Lung (tissue), 12 donors: ENCODE results near the gene CYSTM1. TPM values are rescaled to one million over a fixed set of nuclear protein-coding genes. Genes with fewer than 3 reads are reported as not detected.

Experiments used
- ATAC-seq: fragments of 200-7000 bp; cut with Tn5 transposase; one replicate; pipeline ENCODE4 v1.9.1; 2020; ENCODE audit warnings: moderate number of reproducible peaks; ENCODE audit not compliant: insufficient read depth, low FRiP score
- DNase-seq, 3 donors: peaks; one replicate each; pipeline ENCODE4 v3.0.0-alpha.2; 2013 to 2017
- H3K27ac ChIP-seq, 2 donors: one replicate each; pipeline ENCODE4 v1.5.1; 2013; ENCODE audit warnings: mild to moderate bottlenecking in 2 of 2, moderate library complexity in 2 of 2, control low read depth in 1 of 2, inconsistent platforms in 1 of 2, low read depth in 1 of 2, low read length in 1 of 2
- H3K27me3 ChIP-seq, 3 donors: one replicate each; pipeline ENCODE4 v1.5.1; 2013; ENCODE audit warnings: low read length in 2 of 3; ENCODE audit not compliant: control insufficient read depth in 3 of 3, insufficient read depth in 3 of 3
- H3K36me3 ChIP-seq, 4 donors: one replicate each; pipeline ENCODE4 v1.5.1; 2013; ENCODE audit warnings: low read length in 4 of 4, mild to moderate bottlenecking in 1 of 4, moderate library complexity in 1 of 4; ENCODE audit not compliant: control insufficient read depth in 4 of 4, insufficient read depth in 4 of 4
- H3K4me1 ChIP-seq, 5 donors: one replicate each; pipeline ENCODE4 v1.5.1; 2013; ENCODE audit warnings: low read length in 5 of 5, mild to moderate bottlenecking in 2 of 5, moderate library complexity in 1 of 5; ENCODE audit not compliant: control insufficient read depth in 5 of 5, insufficient read depth in 5 of 5
- H3K4me3 ChIP-seq: one replicate; pipeline ENCODE4 v1.5.1; 2013; ENCODE audit warnings: mild to moderate bottlenecking, control low read depth, moderate library complexity
- H3K9ac ChIP-seq, 2 donors: one replicate each; pipeline ENCODE4 v1.5.1; 2013; ENCODE audit warnings: low read length in 2 of 2, control low read depth in 1 of 2; ENCODE audit not compliant: insufficient read depth in 1 of 2
- H3K9me3 ChIP-seq, 4 donors: one replicate each; pipeline ENCODE4 v1.5.1; 2013; ENCODE audit warnings: low read length in 3 of 4, mild to moderate bottlenecking in 1 of 4, moderate library complexity in 1 of 4; ENCODE audit not compliant: control insufficient read depth in 4 of 4, insufficient read depth in 3 of 4
- CTCF ChIP-seq: IDR thresholded peaks from 2 replicates; pipeline ENCODE4 v1.5.1; 2012; ENCODE audit warnings: mild to moderate bottlenecking; ENCODE audit errors: control extremely low read depth, extremely low read depth
- WGBS, 2 donors: extraction: QIAGEN DNeasy Blood & Tissue Kit; methylation state at CpG; one replicate each; pipeline ENCODE4 v1.1.7; 2013; 5-methylcytosine and 5-hydroxymethylcytosine counted together
- polyA plus RNA-seq, 2 donors: library from polyadenylated mRNA; stranded (reverse); fragments of 200-250 nt; gene quantifications; one replicate each; pipeline ENCODE4 v1.2.1, GENCODE V29; 2013
- total RNA-seq, 2 donors: library from RNA; depleted of rRNA in 1 of 2; stranded (reverse); fragments of >200 nt in 1 of 2; gene quantifications; one replicate each; pipeline ENCODE4 v1.2.1, GENCODE V29; 2014 to 2021
- donor health status: control.
- donor health status: control.
- donor health status: Bipolar disorder and iron deficiency.
- donor health status: healthy.
- donor health status: DM: yes; HTN: yes; CAD: no.

Gene CYSTM1
- total and polyA plus RNA-seq, 4 donors, result 37.1 to 274 (median 107) TPM

- no peak overlapping the region for H3K4me3 ChIP-seq
- peak overlapping the region; percentile 20 to 93 for H3K27ac ChIP-seq
These were observed 45.7 kb downstream of the CYSTM1 start for GRCh38 chr5:140220698-140221064.

GRCh38 chr5:140221697-140222223 lies 46.8 kb downstream of the CYSTM1 start:
- H3K9ac ChIP-seq, result no peak overlapping the region
- H3K4me3 ChIP-seq, result no peak overlapping the region
- H3K27me3 ChIP-seq, result no peaks in the 10 kb centered on the region
- WGBS, 2 donors, result 78 to 84% methylated on average over 5 of the region's 5 CpGs
- H3K27ac ChIP-seq, result peak overlapping the region; percentile 35 to 93
- ATAC-seq, result no peak
- no peaks in the 10 kb centered on the region for H3K9me3 ChIP-seq
- no peak for DNase-seq
- peaks cover 0 to 45% (median 6%) of the 10 kb centered on the region in 5 donors for H3K4me1 ChIP-seq
- no peaks in the 10 kb centered on the region for H3K36me3 ChIP-seq
- no peak for TF ChIP-seq CTCF

More at GRCh38 chr5:140220698-140221064, 45.7 kb downstream of the CYSTM1 start:
- no peak for ATAC-seq
- no peaks in the 10 kb centered on the region for H3K9me3 ChIP-seq
- 78 to 81% methylated on average over 1 of the region's 1 CpG for WGBS, 2 donors
- no peaks in the 10 kb centered on the region for H3K27me3 ChIP-seq
- no peak for DNase-seq
- no peaks in the 10 kb centered on the region for H3K36me3 ChIP-seq
- H3K9ac ChIP-seq, result no peak overlapping the region
- no peak for TF ChIP-seq CTCF
- H3K4me1 ChIP-seq, result peaks cover 0 to 52% (median 6%) of the 10 kb centered on the region in 5 donors

GRCh38 chr5:140222416-140222815 lies 47.4 kb downstream of the CYSTM1 start:
- DNase-seq, result no peak
- no peak for TF ChIP-seq CTCF
- ATAC-seq, result no peak
- no peak overlapping the region for H3K4me3 ChIP-seq
- peaks cover 0 to 45% (median 0%) of the 10 kb centered on the region in 5 donors for H3K4me1 ChIP-seq
- H3K27me3 ChIP-seq, result no peaks in the 10 kb centered on the region
- H3K27ac ChIP-seq, result peak overlapping the region; percentile 18 to 93
- H3K9ac ChIP-seq, result no peak overlapping the region
- WGBS, 2 donors, result 71 to 94% methylated on average over 1 of the region's 1 CpG
- no peaks in the 10 kb centered on the region for H3K36me3 ChIP-seq
- no peaks in the 10 kb centered on the region for H3K9me3 ChIP-seq

- ATAC-seq, result no peak
- no peak overlapping the region for H3K9ac ChIP-seq
- H3K9me3 ChIP-seq, result no peaks in the 10 kb centered on the region
- no peak for TF ChIP-seq CTCF
- no peaks in the 10 kb centered on the region for H3K27me3 ChIP-seq
- peaks cover 0 to 41% (median 0%) of the 10 kb centered on the region in 5 donors for H3K4me1 ChIP-seq
- no peak overlapping the region for H3K4me3 ChIP-seq
- WGBS, 2 donors, result 89 to 91% methylated on average over 3 of the region's 3 CpGs
- DNase-seq, result no peak
- peak overlapping the region in 1 of 2 donors; percentile 93 for H3K27ac ChIP-seq
- H3K36me3 ChIP-seq, result no peaks in the 10 kb centered on the region
These were observed 48.6 kb downstream of the CYSTM1 start for GRCh38 chr5:140223567-140223966.
